ENCODE results near the gene CFAP210.

DNA sequence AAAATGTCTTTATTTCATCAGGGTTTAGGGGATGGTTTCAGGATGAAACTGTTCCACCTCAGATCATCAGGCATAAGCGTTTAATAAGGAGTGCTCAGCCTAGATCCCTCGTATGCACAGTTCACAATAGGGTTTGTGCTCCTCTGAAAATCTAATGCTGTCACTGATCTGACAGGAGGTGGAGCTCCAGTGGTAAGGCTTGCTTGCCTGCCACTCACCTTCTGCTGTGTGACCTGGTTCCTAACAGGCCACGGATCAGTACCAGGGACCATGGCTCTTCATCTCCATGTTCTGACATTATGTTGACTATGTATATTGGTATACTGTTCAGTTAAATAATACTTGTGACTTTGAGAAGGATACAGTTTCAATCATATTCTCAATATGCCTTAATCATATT is 68.4 kb downstream of the CFAP210 start:
- TF ChIP-seq, protein P1, sequence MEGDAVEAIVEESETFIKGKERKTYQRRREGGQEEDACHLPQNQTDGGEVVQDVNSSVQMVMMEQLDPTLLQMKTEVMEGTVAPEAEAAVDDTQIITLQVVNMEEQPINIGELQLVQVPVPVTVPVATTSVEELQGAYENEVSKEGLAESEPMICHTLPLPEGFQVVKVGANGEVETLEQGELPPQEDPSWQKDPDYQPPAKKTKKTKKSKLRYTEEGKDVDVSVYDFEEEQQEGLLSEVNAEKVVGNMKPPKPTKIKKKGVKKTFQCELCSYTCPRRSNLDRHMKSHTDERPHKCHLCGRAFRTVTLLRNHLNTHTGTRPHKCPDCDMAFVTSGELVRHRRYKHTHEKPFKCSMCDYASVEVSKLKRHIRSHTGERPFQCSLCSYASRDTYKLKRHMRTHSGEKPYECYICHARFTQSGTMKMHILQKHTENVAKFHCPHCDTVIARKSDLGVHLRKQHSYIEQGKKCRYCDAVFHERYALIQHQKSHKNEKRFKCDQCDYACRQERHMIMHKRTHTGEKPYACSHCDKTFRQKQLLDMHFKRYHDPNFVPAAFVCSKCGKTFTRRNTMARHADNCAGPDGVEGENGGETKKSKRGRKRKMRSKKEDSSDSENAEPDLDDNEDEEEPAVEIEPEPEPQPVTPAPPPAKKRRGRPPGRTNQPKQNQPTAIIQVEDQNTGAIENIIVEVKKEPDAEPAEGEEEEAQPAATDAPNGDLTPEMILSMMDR (IDR thresholded peaks at IDR 0.05), result no peak
- TF ChIP-seq POLR2A (IDR thresholded peaks at IDR 0.05; ENCODE audit: low read length) (no peak), SMC3 (IDR thresholded peaks at IDR 0.05) (no peak), HDAC2 (IDR thresholded peaks at IDR 0.05) (no peak), RFX5 (IDR thresholded peaks at IDR 0.05) (no peak), ESRRA (IDR thresholded peaks at IDR 0.05; ENCODE audit: borderline replicate concordance, low read length) (no peak), KDM5A (IDR thresholded peaks at IDR 0.05) (no peak), RAD21 (conservative IDR thresholded peaks at IDR 0.05 in 1 of 2, IDR thresholded peaks at IDR 0.05 in 1 of 2) (no peak)
- TF ChIP-seq, protein P2, sequence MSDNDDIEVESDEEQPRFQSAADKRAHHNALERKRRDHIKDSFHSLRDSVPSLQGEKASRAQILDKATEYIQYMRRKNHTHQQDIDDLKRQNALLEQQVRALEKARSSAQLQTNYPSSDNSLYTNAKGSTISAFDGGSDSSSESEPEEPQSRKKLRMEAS (IDR thresholded peaks at IDR 0.05), result no peak
- TF ChIP-seq, protein P3, sequence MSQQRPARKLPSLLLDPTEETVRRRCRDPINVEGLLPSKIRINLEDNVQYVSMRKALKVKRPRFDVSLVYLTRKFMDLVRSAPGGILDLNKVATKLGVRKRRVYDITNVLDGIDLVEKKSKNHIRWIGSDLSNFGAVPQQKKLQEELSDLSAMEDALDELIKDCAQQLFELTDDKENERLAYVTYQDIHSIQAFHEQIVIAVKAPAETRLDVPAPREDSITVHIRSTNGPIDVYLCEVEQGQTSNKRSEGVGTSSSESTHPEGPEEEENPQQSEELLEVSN (IDR thresholded peaks at IDR 0.05; ENCODE audit: borderline replicate concordance, low read depth), result no peak
- TF ChIP-seq, protein P4, sequence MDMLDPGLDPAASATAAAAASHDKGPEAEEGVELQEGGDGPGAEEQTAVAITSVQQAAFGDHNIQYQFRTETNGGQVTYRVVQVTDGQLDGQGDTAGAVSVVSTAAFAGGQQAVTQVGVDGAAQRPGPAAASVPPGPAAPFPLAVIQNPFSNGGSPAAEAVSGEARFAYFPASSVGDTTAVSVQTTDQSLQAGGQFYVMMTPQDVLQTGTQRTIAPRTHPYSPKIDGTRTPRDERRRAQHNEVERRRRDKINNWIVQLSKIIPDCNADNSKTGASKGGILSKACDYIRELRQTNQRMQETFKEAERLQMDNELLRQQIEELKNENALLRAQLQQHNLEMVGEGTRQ (IDR thresholded peaks at IDR 0.05), result no peak
